GM12878 (cell line): ENCODE data around the gene SGSH. TPM values are rescaled to one million over a fixed set of nuclear protein-coding genes. Genes with fewer than 3 reads are reported as not detected.

Experiments used
- BHLHE40 ChIP-seq, 2 experiments: fragments of 450-650 bp in 1 of 2; IDR thresholded peaks; 2 replicates each; pipeline ENCODE4 v1.6.1; 2011 to 2017; ENCODE audit warnings: low read depth in 2 of 2, borderline replicate concordance in 1 of 2, improper control_type of control experiment in 1 of 2, low read length in 1 of 2, mild to moderate bottlenecking in 1 of 2
- DPF2 ChIP-seq: fragments of 450-650 bp; IDR thresholded peaks from 2 replicates; pipeline ENCODE4 v1.6.1; 2017; ENCODE audit warnings: mild to moderate bottlenecking
- EZH2 ChIP-seq: IDR thresholded peaks from 2 replicates; pipeline ENCODE4 v1.6.1; 2012; ENCODE audit warnings: low read depth, mild to moderate bottlenecking, control low read depth, inconsistent platforms, low read length, borderline replicate concordance; ENCODE audit not compliant: control insufficient read depth
- GATAD2B ChIP-seq: fragments of 450-650 bp; conservative IDR thresholded peaks from 2 replicates; pipeline ENCODE4 v1.6.1; 2017; ENCODE audit warnings: low read depth, mild to moderate bottlenecking, moderate library complexity
- LARP7 ChIP-seq: fragments of 450-650 bp; IDR thresholded peaks from 2 replicates; pipeline ENCODE4 v1.6.1; 2017; ENCODE audit warnings: mild to moderate bottlenecking
- NR2F1 ChIP-seq: fragments of 450-650 bp; conservative IDR thresholded peaks from 2 replicates; pipeline ENCODE4 v1.6.1; 2017; ENCODE audit warnings: mild to moderate bottlenecking
- PAX5 ChIP-seq: IDR thresholded peaks from 2 replicates; pipeline ENCODE4 v1.6.1; 2011; ENCODE audit warnings: low read depth, low read length, borderline replicate concordance
- POLR2A ChIP-seq: IDR thresholded peaks from 2 replicates; pipeline ENCODE4 v1.6.1; 2011; ENCODE audit warnings: low read depth, mild to moderate bottlenecking, low read length
- SRF ChIP-seq, 2 experiments: IDR thresholded peaks; 2 replicates each; pipeline ENCODE4 v1.6.1; 2011; ENCODE audit warnings: low read depth in 2 of 2, low read length in 2 of 2, mild to moderate bottlenecking in 1 of 2, moderate library complexity in 1 of 2
- YY1 ChIP-seq: IDR thresholded peaks from 2 replicates; pipeline ENCODE4 v1.6.1; 2011; ENCODE audit warnings: low read depth, mild to moderate bottlenecking, low read length
- polyA plus RNA-seq, 11 experiments: library from polyadenylated mRNA; depleted of rRNA in 4 of 11; unstranded in 6 of 11; stranded (reverse) in 5 of 11; fragments of >200 nt; fragmentation: Nextera tagmentation in 4 of 11; fragmentation: Illumina TruSeq in 1 of 11; extraction: Ambion mirVana in 4 of 11; extraction: Trizol in 1 of 11; gene quantifications; 1 replicate in 1 of 11; 2 replicates in 10 of 11; pipeline versions ENCODE4 v1.2.1 to v1.2.3, GENCODE V29; 2011 to 2016; ENCODE audit warnings: inconsistent platforms in 2 of 11, missing spikeins in 2 of 11, low read depth in 1 of 11
- total RNA-seq, 4 experiments: library from RNA; depleted of rRNA in 3 of 4; stranded (reverse); fragments of >200 nt in 3 of 4; fragmentation: Illumina TruSeq in 1 of 4; extraction: Trizol in 1 of 4; gene quantifications; 2 replicates each; pipeline versions ENCODE4 v1.2.1 to v1.2.3, GENCODE V29; 2013 to 2021
- TF ChIP-seq, protein P1 (sequence below): fragments of 450-650 bp; IDR thresholded peaks from 2 replicates; pipeline ENCODE4 v1.6.1; 2016; ENCODE audit warnings: mild to moderate bottlenecking
- TF ChIP-seq, protein P2 (sequence below): IDR thresholded peaks from 2 replicates; pipeline ENCODE4 v1.6.1; 2011; ENCODE audit warnings: borderline replicate concordance, low read depth, mild to moderate bottlenecking, moderate library complexity, mixed read lengths, low read length; ENCODE audit not compliant: insufficient read depth; ENCODE audit errors: extremely low read length

SGSH gene
- total and polyA plus RNA-seq, 10 of the 15 experiments (the other 5 are each of a cell fraction or from before 2014, with no cell fraction given): 0.13 to 17.2 (median 6.0) TPM

DNA sequence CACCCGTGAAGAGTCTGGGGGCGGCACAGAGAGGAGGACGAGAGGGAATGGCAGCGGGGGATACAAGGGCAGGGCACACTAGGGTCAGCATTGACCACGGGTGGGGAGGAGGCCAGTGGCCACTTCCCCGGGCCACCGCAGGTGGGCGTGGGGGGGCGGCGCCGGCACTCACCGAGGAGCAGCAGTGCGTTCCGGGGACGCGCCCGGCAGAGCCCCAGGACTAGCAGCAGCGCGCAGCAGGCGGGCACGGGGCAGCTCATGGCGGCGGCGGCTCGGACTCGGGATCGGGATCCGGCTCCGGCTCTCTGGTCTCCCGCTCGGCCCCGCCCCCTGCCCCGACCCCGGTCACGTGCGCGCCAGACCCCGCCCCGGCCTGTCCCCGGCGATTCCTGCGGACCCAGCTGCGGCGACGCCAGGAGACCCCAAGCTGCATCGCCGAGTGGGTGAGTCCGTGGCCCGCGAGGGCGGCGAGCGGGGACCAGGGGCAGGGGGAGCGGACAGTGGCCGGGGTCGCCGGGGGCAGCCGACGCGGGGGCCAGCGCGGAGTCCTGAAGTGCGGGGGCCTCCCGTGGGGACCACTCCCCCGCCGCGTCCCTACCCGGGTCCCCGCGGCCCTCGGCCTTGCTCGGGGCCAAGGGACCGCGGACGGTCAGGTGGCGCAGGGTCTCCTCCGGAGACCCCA, at the start of gene SGSH, which contains the start of gene SLC26A11 (continued):
- TF ChIP-seq, protein P1, sequence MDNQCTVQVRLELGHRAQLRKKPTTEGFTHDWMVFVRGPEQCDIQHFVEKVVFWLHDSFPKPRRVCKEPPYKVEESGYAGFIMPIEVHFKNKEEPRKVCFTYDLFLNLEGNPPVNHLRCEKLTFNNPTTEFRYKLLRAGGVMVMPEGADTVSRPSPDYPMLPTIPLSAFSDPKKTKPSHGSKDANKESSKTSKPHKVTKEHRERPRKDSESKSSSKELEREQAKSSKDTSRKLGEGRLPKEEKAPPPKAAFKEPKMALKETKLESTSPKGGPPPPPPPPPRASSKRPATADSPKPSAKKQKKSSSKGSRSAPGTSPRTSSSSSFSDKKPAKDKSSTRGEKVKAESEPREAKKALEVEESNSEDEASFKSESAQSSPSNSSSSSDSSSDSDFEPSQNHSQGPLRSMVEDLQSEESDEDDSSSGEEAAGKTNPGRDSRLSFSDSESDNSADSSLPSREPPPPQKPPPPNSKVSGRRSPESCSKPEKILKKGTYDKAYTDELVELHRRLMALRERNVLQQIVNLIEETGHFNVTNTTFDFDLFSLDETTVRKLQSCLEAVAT: 0 out of 2 replicates have a peak, but pooled peaks have one; percentile 6
- TF ChIP-seq BHLHE40 (IDR thresholded peaks at IDR 0.05; ENCODE audit: borderline replicate concordance in 1 of 2, low read depth in 2 of 2, low read length in 1 of 2) (peak; percentile 44 to 90; a peak in 3 of 4 replicates), NR2F1 (peak; percentile 63), YY1 (peak; percentile 74), DPF2 (peak; percentile 28; the same call in 1 of the 2 replicates), GATAD2B (0 out of 2 replicates have a peak, but pooled peaks have one; percentile 76), LARP7 (peak; percentile 39; the same call in 1 of the 2 replicates), POLR2A (peak; percentile 73), SRF (IDR thresholded peaks at IDR 0.05; ENCODE audit: low read depth in 2 of 2, low read length in 2 of 2) (no peak), PAX5 (no peak), EZH2 (no peak)
- TF ChIP-seq, protein P2, sequence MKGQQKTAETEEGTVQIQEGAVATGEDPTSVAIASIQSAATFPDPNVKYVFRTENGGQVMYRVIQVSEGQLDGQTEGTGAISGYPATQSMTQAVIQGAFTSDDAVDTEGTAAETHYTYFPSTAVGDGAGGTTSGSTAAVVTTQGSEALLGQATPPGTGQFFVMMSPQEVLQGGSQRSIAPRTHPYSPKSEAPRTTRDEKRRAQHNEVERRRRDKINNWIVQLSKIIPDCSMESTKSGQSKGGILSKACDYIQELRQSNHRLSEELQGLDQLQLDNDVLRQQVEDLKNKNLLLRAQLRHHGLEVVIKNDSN: peak; percentile 84
- TF ChIP-seq, all 136 proteins: peak for 13
